SK-N-SH (cell line): ENCODE results near the gene CUL7.

Source experiments
- EP300 ChIP-seq, 2 experiments: IDR thresholded peaks; 2 replicates each; pipeline versions ENCODE4 v1.4.0 to v1.6.1; 2012; ENCODE audit warnings: borderline replicate concordance in 1 of 2, low read depth in 1 of 2, low read length in 1 of 2
- TF ChIP-seq, protein P1 (sequence below): fragments of 200-600 bp; sonication (generic); IDR thresholded peaks from 2 replicates; pipeline ENCODE4 v1.6.1; 2017; ENCODE audit warnings: antibody characterized with exemption, mild to moderate bottlenecking, moderate library complexity

DNA sequence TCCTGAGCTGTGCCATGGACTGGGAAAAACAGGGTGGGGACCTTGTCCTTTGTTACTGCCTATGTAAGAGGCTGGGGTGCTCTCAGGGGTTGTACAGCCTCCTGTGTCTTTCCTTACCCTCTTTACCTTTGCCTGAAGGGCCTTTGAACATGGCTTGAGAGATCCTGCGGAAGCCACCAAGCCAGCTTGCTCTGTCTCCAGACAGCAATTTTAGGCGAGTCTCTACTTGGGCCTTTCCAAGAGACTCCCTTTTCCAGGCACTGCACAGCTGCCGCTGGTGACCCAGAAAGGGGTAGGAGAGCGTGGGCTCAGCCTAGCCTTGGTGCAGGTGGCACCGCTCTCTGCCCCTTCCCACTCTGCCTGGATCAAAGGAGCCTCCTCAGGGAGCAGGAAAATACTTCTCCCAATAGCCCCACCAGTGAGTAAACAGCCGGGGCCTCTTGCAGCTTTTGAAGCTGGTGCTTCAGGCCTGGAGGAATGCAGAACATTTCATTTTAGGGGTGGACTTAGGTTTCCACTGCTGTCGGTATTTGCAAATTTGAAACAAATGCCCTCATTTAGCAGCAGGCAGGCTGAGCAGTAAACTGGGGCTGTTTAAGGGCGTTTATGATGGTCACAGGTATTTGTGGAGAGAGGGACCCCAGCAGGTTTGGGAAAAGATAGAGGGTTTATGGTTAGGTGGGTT is 36.4 kb upstream of the CUL7 start:
- TF ChIP-seq, protein P1, sequence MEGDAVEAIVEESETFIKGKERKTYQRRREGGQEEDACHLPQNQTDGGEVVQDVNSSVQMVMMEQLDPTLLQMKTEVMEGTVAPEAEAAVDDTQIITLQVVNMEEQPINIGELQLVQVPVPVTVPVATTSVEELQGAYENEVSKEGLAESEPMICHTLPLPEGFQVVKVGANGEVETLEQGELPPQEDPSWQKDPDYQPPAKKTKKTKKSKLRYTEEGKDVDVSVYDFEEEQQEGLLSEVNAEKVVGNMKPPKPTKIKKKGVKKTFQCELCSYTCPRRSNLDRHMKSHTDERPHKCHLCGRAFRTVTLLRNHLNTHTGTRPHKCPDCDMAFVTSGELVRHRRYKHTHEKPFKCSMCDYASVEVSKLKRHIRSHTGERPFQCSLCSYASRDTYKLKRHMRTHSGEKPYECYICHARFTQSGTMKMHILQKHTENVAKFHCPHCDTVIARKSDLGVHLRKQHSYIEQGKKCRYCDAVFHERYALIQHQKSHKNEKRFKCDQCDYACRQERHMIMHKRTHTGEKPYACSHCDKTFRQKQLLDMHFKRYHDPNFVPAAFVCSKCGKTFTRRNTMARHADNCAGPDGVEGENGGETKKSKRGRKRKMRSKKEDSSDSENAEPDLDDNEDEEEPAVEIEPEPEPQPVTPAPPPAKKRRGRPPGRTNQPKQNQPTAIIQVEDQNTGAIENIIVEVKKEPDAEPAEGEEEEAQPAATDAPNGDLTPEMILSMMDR = no peak
- TF ChIP-seq EP300 (IDR thresholded peaks at IDR 0.05; ENCODE audit: borderline replicate concordance in 1 of 2, low read depth in 1 of 2, low read length in 1 of 2) = no peak
